ENCODE results near the gene PLEKHH1. TPM values are rescaled to one million over a fixed set of nuclear protein-coding genes. Genes with fewer than 3 reads are reported as not detected.

The PLEKHH1 gene
- total RNA-seq, 1 experiment from 2014 or later = 35.3 TPM

DNA sequence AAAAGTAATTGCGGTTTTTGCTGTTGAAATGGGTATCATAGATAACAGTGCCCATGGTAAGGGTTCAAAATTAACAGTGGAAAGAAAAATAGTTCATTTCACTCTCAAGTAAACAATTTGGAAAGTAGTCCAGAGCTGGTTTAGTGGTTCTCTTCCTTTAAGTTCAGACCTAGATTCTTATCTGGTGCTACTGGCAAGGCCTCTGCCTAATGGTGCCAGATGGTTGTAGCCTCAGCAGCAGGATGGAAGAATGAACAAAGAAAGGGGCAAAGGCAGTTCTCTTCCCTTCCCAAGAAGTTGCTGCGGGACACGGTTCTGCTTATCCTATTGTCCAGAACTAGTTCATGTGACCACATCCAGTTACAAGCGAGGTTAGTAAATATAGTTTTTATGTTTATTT is 97.1 kb downstream of the PLEKHH1 start:
- Histone ChIP-seq H3K79me2 (ENCODE audit: insufficient read depth, low read length) (no peaks in the 10 kb centered on the region), H3K4ac (ENCODE audit: low read depth, low read length) (no peak overlapping the region), H4K5ac (ENCODE audit: insufficient read length, low read depth, low read length) (no peak overlapping the region), H2BK120ac (ENCODE audit: low read depth, low read length, poor library complexity, severe bottlenecking) (no peak overlapping the region), H3K27me3 (ENCODE audit: insufficient read depth, low read length) (no peaks in the 10 kb centered on the region), H3K56ac (ENCODE audit: insufficient read length, low read depth, low read length) (no peak overlapping the region), H2BK20ac (ENCODE audit: low read depth, low read length, poor library complexity, severe bottlenecking) (no peak overlapping the region), H3K14ac (ENCODE audit: insufficient read depth, low read length) (no peak overlapping the region), H4K8ac (replicated peaks; ENCODE audit: insufficient read length, low read depth, low read length) (no peak overlapping the region), H3K18ac (ENCODE audit: insufficient read length, low read depth, low read length) (no peak overlapping the region), H3T11ph (ENCODE audit: low read length) (no peak overlapping the region), H3K79me1 (ENCODE audit: insufficient read depth, low read depth, low read length, poor library complexity, severe bottlenecking) (no peaks in the 10 kb centered on the region), H2BK12ac (ENCODE audit: insufficient read length, low read depth, low read length) (no peak overlapping the region), H3K4me2 (ENCODE audit: insufficient read depth, insufficient read length, low read length) (no peak overlapping the region), H3K27ac (ENCODE audit: insufficient read length, low read depth, low read length) (no peak overlapping the region), H2BK5ac (ENCODE audit: insufficient read length, low read length) (no peak overlapping the region), H2BK15ac (ENCODE audit: low read depth, low read length) (no peak overlapping the region), H2AFZ (ENCODE audit: low read length) (no peak overlapping the region), H2AK5ac (ENCODE audit: insufficient read length, low read length) (no peak overlapping the region), H3K23me2 (ENCODE audit: insufficient read length, low read depth, low read length, poor library complexity, severe bottlenecking) (no peaks in the 10 kb centered on the region), H4K91ac (ENCODE audit: insufficient read length, low read depth, low read length) (no peak overlapping the region), H3K9ac (ENCODE audit: extremely low read depth, insufficient read length, low read length) (no peak overlapping the region), H3K4me1 (ENCODE audit: insufficient read depth, low read length) (no peaks in the 10 kb centered on the region), H3K9me3 (ENCODE audit: control insufficient read depth, low read depth, low read length) (no peaks in the 10 kb centered on the region), H4K20me1 (ENCODE audit: control insufficient read depth, insufficient read depth, insufficient read length) (no peaks in the 10 kb centered on the region), H3K23ac (ENCODE audit: insufficient read length, low read depth, low read length) (no peak overlapping the region)
- no peaks in the 10 kb centered on the region for H3K9me3 Mint-ChIP-seq
- TF ChIP-seq, protein P1, sequence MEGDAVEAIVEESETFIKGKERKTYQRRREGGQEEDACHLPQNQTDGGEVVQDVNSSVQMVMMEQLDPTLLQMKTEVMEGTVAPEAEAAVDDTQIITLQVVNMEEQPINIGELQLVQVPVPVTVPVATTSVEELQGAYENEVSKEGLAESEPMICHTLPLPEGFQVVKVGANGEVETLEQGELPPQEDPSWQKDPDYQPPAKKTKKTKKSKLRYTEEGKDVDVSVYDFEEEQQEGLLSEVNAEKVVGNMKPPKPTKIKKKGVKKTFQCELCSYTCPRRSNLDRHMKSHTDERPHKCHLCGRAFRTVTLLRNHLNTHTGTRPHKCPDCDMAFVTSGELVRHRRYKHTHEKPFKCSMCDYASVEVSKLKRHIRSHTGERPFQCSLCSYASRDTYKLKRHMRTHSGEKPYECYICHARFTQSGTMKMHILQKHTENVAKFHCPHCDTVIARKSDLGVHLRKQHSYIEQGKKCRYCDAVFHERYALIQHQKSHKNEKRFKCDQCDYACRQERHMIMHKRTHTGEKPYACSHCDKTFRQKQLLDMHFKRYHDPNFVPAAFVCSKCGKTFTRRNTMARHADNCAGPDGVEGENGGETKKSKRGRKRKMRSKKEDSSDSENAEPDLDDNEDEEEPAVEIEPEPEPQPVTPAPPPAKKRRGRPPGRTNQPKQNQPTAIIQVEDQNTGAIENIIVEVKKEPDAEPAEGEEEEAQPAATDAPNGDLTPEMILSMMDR (conservative IDR thresholded peaks at IDR 0.05) = no peak
- H3K36me3 Mint-ChIP-seq (ENCODE audit: insufficient read depth in 1 of 3, low read depth in 3 of 3) = peaks cover 5 to 7% (median 7%) of the 10 kb centered on the region in 3 experiments
- no CpG with 5 or more reads among the region's 4 CpGs for WGBS (ENCODE audit: extremely low coverage, insufficient read length, low lambda C conversion rate)
- no peaks in the 10 kb centered on the region for H3K4me1 Mint-ChIP-seq
- no peak for DNase-seq
- no peak overlapping the region for H3K27ac Mint-ChIP-seq
- no peaks in the 10 kb centered on the region for H3K27me3 Mint-ChIP-seq (ENCODE audit: low read depth)
- H3K4me3 Mint-ChIP-seq = no peak overlapping the region

All from H9 (cell line).